Measurements from ENCODE around the gene NKD2.

- no peak for TF ChIP-seq CTCF (IDR thresholded peaks at IDR 0.05)
- no peak for TF ChIP-seq POLR2AphosphoS2 (conservative IDR thresholded peaks at IDR 0.05; ENCODE audit: low read length)
- no peak for TF ChIP-seq HDAC2 (IDR thresholded peaks at IDR 0.05)
- TF ChIP-seq ZC3H11A (IDR thresholded peaks at IDR 0.05) = no peak
- TF ChIP-seq MAFK (IDR thresholded peaks at IDR 0.05; ENCODE audit: partially characterized antibody) = no peak
- no peak for TF ChIP-seq NPAS2 (CRISPR knock-in tag; IDR thresholded peaks at IDR 0.05; ENCODE audit: borderline replicate concordance)
- TF ChIP-seq POLR2A (IDR thresholded peaks at IDR 0.05; ENCODE audit: low read length) = no peak
- TF ChIP-seq CHD4 (IDR thresholded peaks at IDR 0.05; ENCODE audit: borderline replicate concordance) = no peak
- no peak for TF ChIP-seq RFX5 (IDR thresholded peaks at IDR 0.05)
Measured at GRCh38 chr5:1055896-1056610, 47.5 kb downstream of the NKD2 start.

Data from A549 (cell line).